Measurements from ENCODE around the gene API5.

Gene API5

GRCh38 chr11:43377389-43377788 is 65.6 kb downstream of the API5 start:
- TF ChIP-seq BACH2 (CRISPR knock-in tag; IDR thresholded peaks at IDR 0.05; ENCODE audit: borderline replicate concordance) (no peak), TSHZ2 (CRISPR knock-in tag; IDR thresholded peaks at IDR 0.05) (no peak), GLIS3 (CRISPR knock-in tag; IDR thresholded peaks at IDR 0.05) (no peak), SNAI2 (CRISPR knock-in tag; IDR thresholded peaks at IDR 0.05) (no peak), PPARA (CRISPR knock-in tag; IDR thresholded peaks at IDR 0.05; ENCODE audit: borderline replicate concordance) (no peak), OSR1 (CRISPR knock-in tag; IDR thresholded peaks at IDR 0.05) (no peak), TCF4 (CRISPR knock-in tag; IDR thresholded peaks at IDR 0.05; ENCODE audit: borderline replicate concordance) (no peak), RARB (CRISPR knock-in tag; IDR thresholded peaks at IDR 0.05) (no peak), ZNF8 (CRISPR knock-in tag; IDR thresholded peaks at IDR 0.05) (no peak), TOX (CRISPR knock-in tag; IDR thresholded peaks at IDR 0.05; ENCODE audit: borderline replicate concordance) (no peak), CSRNP3 (CRISPR knock-in tag; IDR thresholded peaks at IDR 0.05) (no peak), CSDC2 (CRISPR knock-in tag; IDR thresholded peaks at IDR 0.05) (no peak), PATZ1 (CRISPR knock-in tag; IDR thresholded peaks at IDR 0.05; ENCODE audit: borderline replicate concordance) (no peak), ZFP3 (CRISPR knock-in tag; IDR thresholded peaks at IDR 0.05) (no peak), ISL1 (CRISPR knock-in tag; IDR thresholded peaks at IDR 0.05) (no peak), ZNF565 (CRISPR knock-in tag; conservative IDR thresholded peaks at IDR 0.05; ENCODE audit: low read depth) (no peak)

GRCh38 chr11:43378897-43379296 is 67.1 kb downstream of the API5 start:
- TF ChIP-seq ZNF565 (CRISPR knock-in tag; conservative IDR thresholded peaks at IDR 0.05; ENCODE audit: low read depth) (no peak), TCF4 (CRISPR knock-in tag; IDR thresholded peaks at IDR 0.05; ENCODE audit: borderline replicate concordance) (no peak), ZNF70 (CRISPR knock-in tag; IDR thresholded peaks at IDR 0.05) (no peak), ISL1 (CRISPR knock-in tag; IDR thresholded peaks at IDR 0.05) (no peak), ZNF8 (CRISPR knock-in tag; IDR thresholded peaks at IDR 0.05) (no peak), CSRNP3 (CRISPR knock-in tag; IDR thresholded peaks at IDR 0.05) (no peak), BACH2 (CRISPR knock-in tag; IDR thresholded peaks at IDR 0.05; ENCODE audit: borderline replicate concordance) (no peak), POU6F1 (CRISPR knock-in tag; IDR thresholded peaks at IDR 0.05; ENCODE audit: borderline replicate concordance, low read depth) (no peak)
- ATAC-seq = no peak

More at GRCh38 chr11:43377389-43377788, 65.6 kb downstream of the API5 start:
- no peak for ATAC-seq

- ATAC-seq = no peak
- TF ChIP-seq TCF4 (CRISPR knock-in tag; IDR thresholded peaks at IDR 0.05; ENCODE audit: borderline replicate concordance) = no peak
- TF ChIP-seq CREB5 (CRISPR knock-in tag; IDR thresholded peaks at IDR 0.05; ENCODE audit: low read depth) = no peak
- TF ChIP-seq ARNTL (CRISPR knock-in tag; IDR thresholded peaks at IDR 0.05; ENCODE audit: borderline replicate concordance, low read depth) = no peak
- TF ChIP-seq CSRNP3 (CRISPR knock-in tag; IDR thresholded peaks at IDR 0.05) = no peak
- no peak for TF ChIP-seq ZC3H10 (CRISPR knock-in tag; IDR thresholded peaks at IDR 0.05)
- no peak for TF ChIP-seq OSR1 (CRISPR knock-in tag; IDR thresholded peaks at IDR 0.05)
- TF ChIP-seq RARB (CRISPR knock-in tag; IDR thresholded peaks at IDR 0.05) = no peak
- no peak for TF ChIP-seq PATZ1 (CRISPR knock-in tag; IDR thresholded peaks at IDR 0.05; ENCODE audit: borderline replicate concordance)
- TF ChIP-seq POU6F1 (CRISPR knock-in tag; IDR thresholded peaks at IDR 0.05; ENCODE audit: borderline replicate concordance, low read depth) = no peak
These were observed 70.0 kb downstream of the API5 start for GRCh38 chr11:43381802-43382201.
